IMR-90 (cell line): ENCODE measurements around the gene CST9. TPM values are rescaled to one million over a fixed set of nuclear protein-coding genes. Genes with fewer than 3 reads are reported as not detected.

ENCODE experiments used
- ATAC-seq: fragments of 200-7000 bp; cut with Tn5 transposase; 2 replicates; pipeline ENCODE4 v1.9.1; 2020; ENCODE audit warnings: low read depth, mild to moderate bottlenecking, moderate library complexity
- BruUV-seq: library from RNA; stranded (reverse); fragments of 400-500 nt; replicated peaks from 2 replicates; lab custom pipeline; 2021; lab: Mats Ljungman, UMichigan
- CTCF ChIA-PET: fragments of 300-600 bp; formaldehyde crosslinking; extraction: SDS; loops from one replicate; lab custom pipeline; 2021; ENCODE audit warnings: antibody characterized with exemption; lab: Yijun Ruan, JAX
- POLR2A ChIA-PET: fragments of 300-600 bp; sonication (Branson Sonifier 250); formaldehyde crosslinking; loops from one replicate; lab custom pipeline; 2022; ENCODE audit warnings: antibody characterized with exemption; ENCODE audit not compliant: unreplicated experiment; lab: Charles Lee
- DNase-seq: peaks from one replicate; pipeline ENCODE4 v3.0.0; 2013
- H2AFZ ChIP-seq: replicated peaks from 2 replicates; pipeline ENCODE3; 2013; ENCODE audit warnings: low read length, mild to moderate bottlenecking; ENCODE audit not compliant: poor library complexity
- H2AK5ac ChIP-seq: 2 replicates; pipeline ENCODE4 v1.6.1; 2013; ENCODE audit warnings: low read depth, low read length, inconsistent platforms
- H2AK9ac ChIP-seq: replicated peaks from 2 replicates; pipeline ENCODE3; 2013; ENCODE audit warnings: mild to moderate bottlenecking, low read depth, low read length, moderate library complexity; ENCODE audit not compliant: poor library complexity
- H2BK120ac ChIP-seq: 2 replicates; pipeline ENCODE4 v1.6.1; 2013; ENCODE audit warnings: low read depth, low read length, inconsistent platforms
- H2BK15ac ChIP-seq: 3 replicates; pipeline ENCODE4 v1.6.1; 2013; ENCODE audit warnings: low read depth, low read length, inconsistent platforms
- H2BK20ac ChIP-seq: 2 replicates; pipeline ENCODE4 v1.6.1; 2013; ENCODE audit warnings: low read depth, mild to moderate bottlenecking, inconsistent platforms, low read length, moderate library complexity
- H2BK5ac ChIP-seq: 2 replicates; pipeline ENCODE4 v1.6.1; 2013; ENCODE audit warnings: mild to moderate bottlenecking, low read depth, low read length, inconsistent platforms; ENCODE audit not compliant: poor library complexity, severe bottlenecking
- H3K14ac ChIP-seq: replicated peaks from 2 replicates; pipeline ENCODE4 v1.6.1; 2013; ENCODE audit warnings: low read depth, low read length, inconsistent platforms
- H3K18ac ChIP-seq: 2 replicates; pipeline ENCODE4 v1.6.1; 2013; ENCODE audit warnings: low read depth, low read length, control low read depth
- H3K23ac ChIP-seq: 2 replicates; pipeline ENCODE4 v1.6.1; 2013; ENCODE audit warnings: low read depth, low read length, inconsistent platforms
- H3K27ac ChIP-seq: 2 replicates; pipeline ENCODE4 v1.5.1; 2013; ENCODE audit warnings: mild to moderate bottlenecking, control low read depth, low read length; ENCODE audit not compliant: insufficient read depth
- H3K27me3 ChIP-seq: 2 replicates; pipeline ENCODE4 v1.6.1; 2013; ENCODE audit warnings: low read length; ENCODE audit not compliant: control insufficient read depth, insufficient read depth
- H3K36me3 ChIP-seq: 2 replicates; pipeline ENCODE4 v1.6.1; 2013; ENCODE audit warnings: low read length, mixed read lengths; ENCODE audit not compliant: control insufficient read depth, insufficient read depth
- H3K4ac ChIP-seq: 2 replicates; pipeline ENCODE4 v1.6.1; 2013; ENCODE audit warnings: low read depth, low read length, inconsistent platforms
- H3K4me1 ChIP-seq: 2 replicates; pipeline ENCODE4 v1.6.1; 2013; ENCODE audit warnings: low read length, mixed read lengths; ENCODE audit not compliant: control insufficient read depth, insufficient read depth
- H3K4me2 ChIP-seq: 2 replicates; pipeline ENCODE4 v1.6.1; 2013; ENCODE audit warnings: low read depth, mild to moderate bottlenecking, control low read depth, low read length, moderate library complexity
- H3K4me3 ChIP-seq: 2 replicates; pipeline ENCODE4 v1.5.1; 2013; ENCODE audit warnings: low read depth, mild to moderate bottlenecking, control low read depth, low read length, moderate library complexity; ENCODE audit not compliant: insufficient read depth
- H3K56ac ChIP-seq: 2 replicates; pipeline ENCODE4 v1.6.1; 2013; ENCODE audit warnings: low read length, inconsistent platforms; ENCODE audit not compliant: insufficient read depth; ENCODE audit errors: extremely low read depth
- H3K79me1 ChIP-seq, 2 experiments: 2 replicates each; pipeline ENCODE4 v1.6.1; 2013; ENCODE audit warnings: low read length in 2 of 2, inconsistent platforms in 1 of 2, low read depth in 1 of 2
- H3K9ac ChIP-seq: 2 replicates; pipeline ENCODE4 v1.6.1; 2013; ENCODE audit warnings: low read depth, low read length, control low read depth
- H3K9me1 ChIP-seq: 2 replicates; pipeline ENCODE4 v1.6.1; 2013; ENCODE audit warnings: low read length, inconsistent platforms; ENCODE audit not compliant: insufficient read depth
- H3K9me3 ChIP-seq: 2 replicates; pipeline ENCODE4 v1.6.1; 2013; ENCODE audit warnings: low read length; ENCODE audit not compliant: control insufficient read depth, insufficient read depth
- H4K20me1 ChIP-seq: 2 replicates; pipeline ENCODE4 v1.6.1; 2013; ENCODE audit warnings: low read length, inconsistent platforms; ENCODE audit not compliant: insufficient read depth
- H4K5ac ChIP-seq: 2 replicates; pipeline ENCODE4 v1.6.1; 2013; ENCODE audit warnings: mild to moderate bottlenecking, low read depth, low read length, control low read depth
- H4K8ac ChIP-seq, 2 experiments: 2 replicates each; pipeline ENCODE4 v1.6.1; 2013; ENCODE audit warnings: low read depth in 2 of 2, low read length in 2 of 2, control low read depth in 1 of 2, inconsistent platforms in 1 of 2
- H4K91ac ChIP-seq: 2 replicates; pipeline ENCODE4 v1.6.1; 2013; ENCODE audit warnings: low read depth, low read length, inconsistent platforms; ENCODE audit not compliant: insufficient read depth
- CEBPB ChIP-seq: IDR thresholded peaks from 2 replicates; pipeline ENCODE4 v1.6.1; 2012; ENCODE audit warnings: low read depth, low read length, improper control_type of control experiment
- CTCF ChIP-seq: conservative IDR thresholded peaks from 2 replicates; pipeline ENCODE4 v1.5.1; 2012; ENCODE audit warnings: mild to moderate bottlenecking, low read depth, low read length, improper control_type of control experiment
- ELK1 ChIP-seq: fragments of 150-350 bp; IDR thresholded peaks from 2 replicates; pipeline ENCODE4 v1.6.1; 2016; ENCODE audit warnings: low read depth, mild to moderate bottlenecking, low read length, moderate library complexity, borderline replicate concordance
- FOS ChIP-seq: fragments of 150-350 bp; IDR thresholded peaks from 2 replicates; pipeline ENCODE4 v1.6.1; 2016; ENCODE audit warnings: low read depth, low read length
- MAFK ChIP-seq: IDR thresholded peaks from 2 replicates; pipeline ENCODE4 v1.6.1; 2012; ENCODE audit warnings: low read depth, low read length, improper control_type of control experiment
- NFE2L2 ChIP-seq: fragments of 150-350 bp; IDR thresholded peaks from 2 replicates; pipeline ENCODE4 v1.6.1; 2016; ENCODE audit warnings: low read depth, mild to moderate bottlenecking, low read length
- POLR2A ChIP-seq: IDR thresholded peaks from 2 replicates; pipeline ENCODE4 v1.6.1; 2012; ENCODE audit warnings: mild to moderate bottlenecking, low read depth, low read length
- RAD21 ChIP-seq: IDR thresholded peaks from 2 replicates; pipeline ENCODE4 v1.6.1; 2012; ENCODE audit warnings: low read length, improper control_type of control experiment
- RCOR1 ChIP-seq: IDR thresholded peaks from 2 replicates; pipeline ENCODE4 v1.6.1; 2012; ENCODE audit warnings: mild to moderate bottlenecking, low read length, improper control_type of control experiment; ENCODE audit not compliant: insufficient replicate concordance
- RFX5 ChIP-seq: IDR thresholded peaks from 2 replicates; pipeline ENCODE4 v1.8.0; 2012; ENCODE audit warnings: low read depth, mild to moderate bottlenecking, low read length, moderate library complexity
- USF2 ChIP-seq: fragments of 150-350 bp; IDR thresholded peaks from 2 replicates; pipeline ENCODE4 v1.6.1; 2017; ENCODE audit warnings: mild to moderate bottlenecking, antibody characterized with exemption, low read length, low read depth
- WGBS, 2 experiments: methylation state at CpG; one replicate each; pipeline versions ENCODE4 v1.1.5 to v1.1.7; 2013; ENCODE audit warnings: missing lambda C conversion rate in 2 of 2; ENCODE audit not compliant: insufficient read length in 1 of 2; ENCODE audit errors: extremely low coverage in 2 of 2; 5-methylcytosine and 5-hydroxymethylcytosine counted together
- dilution Hi-C: fragments of 300-500 bp; cut with HindIII; formaldehyde crosslinking; loops from one replicate; pipeline ENCODE4 v1.14.3; 2018; ENCODE audit warnings: low sequenced_read_pairs; ENCODE audit not compliant: unreplicated experiment
- in situ Hi-C: fragments of 300-500 bp; cut with MboI; formaldehyde crosslinking; loops from 3 replicates; pipeline ENCODE4 v1.14.3; 2019; ENCODE audit warnings: low sequenced_read_pairs, inconsistent platforms, mixed read lengths
- intact Hi-C: fragments of 100-400 bp; cut with micrococcal nuclease; formaldehyde crosslinking; loops from 2 replicates; pipeline ENCODE4 v1.10.0; 2022
- polyA plus RNA-seq, 3 experiments: library from polyadenylated mRNA; depleted of rRNA; stranded (reverse); fragments of >200 nt; gene quantifications; 2 replicates each; pipeline ENCODE4 v1.2.3, GENCODE V29; 2012; ENCODE audit warnings: low replicate concordance in 1 of 3
- total RNA-seq: library from RNA; depleted of rRNA; stranded (reverse); fragments of >200 nt; gene quantifications from 2 replicates; pipeline ENCODE4 v1.2.3, GENCODE V29; 2012

The CST9 gene
- total and polyA plus RNA-seq, 2 of the 4 experiments (the other 2 are of a cell fraction) = not detected

- DNase-seq (no peak), ATAC-seq (no peak)
- Histone ChIP-seq H2AFZ (no peak overlapping the region), H4K8ac (no peak overlapping the region), H3K79me1 (no peaks in the 10 kb centered on the region), H3K4me1 (no peaks in the 10 kb centered on the region), H3K18ac (no peak overlapping the region), H3K9me3 (no peaks in the 10 kb centered on the region), H3K27ac (no peak overlapping the region), H3K36me3 (no peaks in the 10 kb centered on the region), H3K56ac (no peak overlapping the region), H3K9ac (no peak overlapping the region), H2BK20ac (no peak overlapping the region), H3K23ac (no peak overlapping the region), H4K91ac (no peak overlapping the region), H4K5ac (no peak overlapping the region), H3K4ac (no peak overlapping the region), H2BK5ac (no peak overlapping the region), H2AK9ac (no peak overlapping the region), H3K27me3 (peaks cover 2% of the 10 kb centered on the region), H2AK5ac (no peak overlapping the region), H4K20me1 (no peaks in the 10 kb centered on the region), H3K9me1 (no peaks in the 10 kb centered on the region), H3K14ac (no peak overlapping the region), H3K4me2 (no peak overlapping the region), H2BK120ac (no peak overlapping the region), H2BK15ac (no peak overlapping the region), H3K4me3 (no peak overlapping the region)
- dilution Hi-C loops (no loop called here), in situ Hi-C loops (no loop called here), intact Hi-C loops (no loop called here)
- WGBS, 2 experiments = no CpG with 5 or more reads among the region's 7 CpGs
- no TSS peak for BruUV-seq
- POLR2A ChIA-PET = no interaction called here
- TF ChIP-seq CTCF (no peak), CEBPB (no peak), RAD21 (no peak), RCOR1 (no peak), RFX5 (no peak), FOS (no peak), POLR2A (no peak), MAFK (no peak), NFE2L2 (no peak), USF2 (no peak), ELK1 (no peak)
- CTCF ChIA-PET = no interaction called here
These were observed 18.1 kb downstream of the CST9 start for GRCh38 chr20:23587631-23588030.
